Activated CD8-positive, alpha-beta memory T cell treated with anti-CD3 and anti-CD28 coated beads, Interleukin-2, amount 10 ng/mL, durations not matched to agents 7 days and 5 days (primary cell): ENCODE data around the gene TMEM131. TPM values are rescaled to one million over a fixed set of nuclear protein-coding genes. Genes with fewer than 3 reads are reported as not detected.

Experiments used
- ATAC-seq: fragments of 150-1000 bp; cut with Tn5 transposase; one replicate; pipeline ENCODE4 v1.10.0; 2021; ENCODE audit warnings: moderate library complexity
- CTCF ChIA-PET: fragments of 350-600 bp; sonication (Branson Sonifier 250); formaldehyde crosslinking; loops from one replicate; lab custom pipeline; 2021; ENCODE audit warnings: antibody characterized with exemption; lab: Charles Lee
- DNase-seq: peaks from one replicate; pipeline ENCODE4 v3.0.0-alpha.2; 2020
- H3K27ac Mint-ChIP-seq: one replicate; pipeline ENCODE4 v1.8.0; 2021; ENCODE audit warnings: mild to moderate bottlenecking, mixed read lengths
- H3K27me3 Mint-ChIP-seq: one replicate; pipeline ENCODE4 v1.8.0; 2021; ENCODE audit warnings: mixed read lengths
- H3K36me3 Mint-ChIP-seq: one replicate; pipeline ENCODE4 v1.8.0; 2021; ENCODE audit warnings: mild to moderate bottlenecking, mixed read lengths
- H3K4me1 Mint-ChIP-seq: one replicate; pipeline ENCODE4 v1.8.0; 2021; ENCODE audit warnings: mixed read lengths
- H3K4me3 Mint-ChIP-seq: one replicate; pipeline ENCODE4 v1.8.0; 2021; ENCODE audit warnings: mild to moderate bottlenecking, moderate library complexity, mixed read lengths
- H3K9me3 Mint-ChIP-seq: one replicate; pipeline ENCODE4 v1.8.0; 2022; ENCODE audit warnings: low read depth, mixed read lengths
- total RNA-seq, 2 experiments: library from RNA; stranded (reverse); gene quantifications; one replicate each; pipeline ENCODE4 v1.2.3, GENCODE V29; 2021

Gene TMEM131
- total RNA-seq, 2 experiments from 2014 or later = 31.2 to 33.4 TPM

GRCh38 chr2:97719362-97720155 is 276.2 kb downstream of the TMEM131 start:
- peak overlapping the region; percentile 83 for H3K4me3 Mint-ChIP-seq
- no peaks in the 10 kb centered on the region for H3K27me3 Mint-ChIP-seq
- H3K9me3 Mint-ChIP-seq = no peaks in the 10 kb centered on the region
- peaks cover 71% of the 10 kb centered on the region for H3K36me3 Mint-ChIP-seq
- H3K4me1 Mint-ChIP-seq = peaks cover 75% of the 10 kb centered on the region
- peak overlapping the region; percentile 100 for H3K27ac Mint-ChIP-seq
- DNase-seq (no peak), ATAC-seq (no peak)
- CTCF ChIA-PET = interaction anchor here (1.2 to 24.7 kb wide), 4 partner anchors 10 to 26 kb away, joined by 6 to 621 read pairs (median 114); no protein-coding TSS in a partner anchor

- DNase-seq (no peak), ATAC-seq (peak; percentile 12)
- Mint-ChIP-seq H3K9me3 (no peaks in the 10 kb centered on the region), H3K4me3 (peak overlapping the region; percentile 83), H3K4me1 (peaks cover 72% of the 10 kb centered on the region), H3K27ac (peak overlapping the region; percentile 100), H3K27me3 (no peaks in the 10 kb centered on the region), H3K36me3 (peaks cover 71% of the 10 kb centered on the region)
- CTCF ChIA-PET = interaction anchor here (1.2 to 24.7 kb wide), 7 partner anchors 9 to 128 kb away, joined by 3 to 621 read pairs (median 13); no protein-coding TSS in a partner anchor
These were observed 276.8 kb downstream of the TMEM131 start for GRCh38 chr2:97718942-97719341.

- no peaks in the 10 kb centered on the region for H3K9me3 Mint-ChIP-seq
These were observed 277.5 kb downstream of the TMEM131 start for GRCh38 chr2:97718051-97718882.

GRCh38 chr2:97717613-97717995 is 278.1 kb downstream of the TMEM131 start:
- Mint-ChIP-seq H3K4me3 (peak overlapping the region; percentile 83), H3K9me3 (no peaks in the 10 kb centered on the region), H3K4me1 (peaks cover 76% of the 10 kb centered on the region), H3K27ac (peak overlapping the region; percentile 100), H3K36me3 (peaks cover 65% of the 10 kb centered on the region), H3K27me3 (no peaks in the 10 kb centered on the region)
- DNase-seq = no peak
- CTCF ChIA-PET = interaction anchor here (1.1 to 24.7 kb wide), 7 partner anchors 9 to 127 kb away, joined by 3 to 621 read pairs (median 5); no protein-coding TSS in a partner anchor
- ATAC-seq = no peak

More at GRCh38 chr2:97718051-97718882, 277.5 kb downstream of the TMEM131 start:
- peak; percentile 76 for ATAC-seq
- Mint-ChIP-seq H3K4me3 (peak overlapping the region; percentile 83), H3K4me1 (peaks cover 75% of the 10 kb centered on the region), H3K27me3 (no peaks in the 10 kb centered on the region), H3K36me3 (peaks cover 71% of the 10 kb centered on the region), H3K27ac (peak overlapping the region; percentile 100)
- DNase-seq = peak; percentile 94
- CTCF ChIA-PET = interaction anchor here (1.1 to 24.7 kb wide), 9 partner anchors 9 to 128 kb away, joined by 3 to 621 read pairs (median 6); no protein-coding TSS in a partner anchor

GRCh38 chr2:97716695-97717612 is 278.8 kb downstream of the TMEM131 start:
- ATAC-seq = no peak
- peaks cover 60% of the 10 kb centered on the region for H3K36me3 Mint-ChIP-seq
- CTCF ChIA-PET = interaction anchor here (3.1 to 24.7 kb wide), 3 partner anchors 11 to 29 kb away, joined by 13 to 621 read pairs (median 211); no protein-coding TSS in a partner anchor
- H3K4me1 Mint-ChIP-seq = peaks cover 78% of the 10 kb centered on the region
- H3K9me3 Mint-ChIP-seq = no peaks in the 10 kb centered on the region
- no peaks in the 10 kb centered on the region for H3K27me3 Mint-ChIP-seq
- DNase-seq = peak; percentile 55
- peak overlapping the region; percentile 100 for H3K27ac Mint-ChIP-seq
- peak overlapping the region; percentile 83 for H3K4me3 Mint-ChIP-seq

GRCh38 chr2:97715951-97716694 is 279.6 kb downstream of the TMEM131 start:
- DNase-seq = peak; percentile 39
- H3K36me3 Mint-ChIP-seq = peaks cover 57% of the 10 kb centered on the region
- CTCF ChIA-PET = interaction anchor here (2.1 to 24.7 kb wide), 4 partner anchors 11 to 30 kb away, joined by 12 to 621 read pairs (median 112); no protein-coding TSS in a partner anchor
- H3K4me1 Mint-ChIP-seq = peaks cover 82% of the 10 kb centered on the region
- no peaks in the 10 kb centered on the region for H3K9me3 Mint-ChIP-seq
- no peak for ATAC-seq
- peak overlapping the region; percentile 100 for H3K27ac Mint-ChIP-seq
- H3K4me3 Mint-ChIP-seq = peak overlapping the region; percentile 83
- no peaks in the 10 kb centered on the region for H3K27me3 Mint-ChIP-seq

- Mint-ChIP-seq H3K4me3 (peak overlapping the region; percentile 83), H3K27ac (peak overlapping the region; percentile 100), H3K36me3 (peaks cover 50% of the 10 kb centered on the region), H3K27me3 (no peaks in the 10 kb centered on the region), H3K9me3 (no peaks in the 10 kb centered on the region), H3K4me1 (peaks cover 80% of the 10 kb centered on the region)
- ATAC-seq = no peak
- no peak for DNase-seq
- CTCF ChIA-PET = interaction anchor here (2.0 to 24.7 kb wide), 6 partner anchors 9 to 125 kb away, joined by 8 to 621 read pairs (median 26); partner anchors contain the start of gene ANKRD36B
These were observed 280.6 kb downstream of the TMEM131 start for GRCh38 chr2:97714950-97715652.

- H3K4me3 Mint-ChIP-seq = peak overlapping the region; percentile 83
- CTCF ChIA-PET = interaction anchor here (0.8 to 24.7 kb wide), 11 partner anchors 9 to 124 kb away, joined by 3 to 621 read pairs (median 8); partner anchors contain the start of genes ACTR1B, ANKRD36B and COX5B
- H3K36me3 Mint-ChIP-seq = peaks cover 45% of the 10 kb centered on the region
- DNase-seq = peak; percentile 58
- no peak for ATAC-seq
- H3K9me3 Mint-ChIP-seq = no peaks in the 10 kb centered on the region
- no peaks in the 10 kb centered on the region for H3K27me3 Mint-ChIP-seq
- peaks cover 78% of the 10 kb centered on the region for H3K4me1 Mint-ChIP-seq
- H3K27ac Mint-ChIP-seq = peak overlapping the region; percentile 100
These were observed 281.4 kb downstream of the TMEM131 start for GRCh38 chr2:97714084-97714949.

GRCh38 chr2:97713296-97714083 is 282.3 kb downstream of the TMEM131 start, which contains the start of gene ZAP70:
Gene ZAP70 (plus strand): TSS chr2:97713576. CDS start chr2:97724037, 10,461 bp downstream.
- Mint-ChIP-seq H3K9me3 (no peaks in the 10 kb centered on the region), H3K27ac (peak within 1 kb of the TSS; percentile 100), H3K4me3 (peak within 1 kb of the TSS; percentile 83), H3K36me3 (peaks cover 37% of the 10 kb centered on the region), H3K4me1 (peaks cover 70% of the 10 kb centered on the region), H3K27me3 (no peaks in the 10 kb centered on the region)
- ATAC-seq (peak; percentile 64), DNase-seq (peak; percentile 81)
- CTCF ChIA-PET = interaction anchor here (0.8 to 24.7 kb wide), 12 partner anchors 8 to 123 kb away, joined by 3 to 621 read pairs (median 6); partner anchors contain the start of genes ACTR1B, ANKRD36B and COX5B
